Measurements from ENCODE around the gene PSMA5.

PSMA5 gene

DNA sequence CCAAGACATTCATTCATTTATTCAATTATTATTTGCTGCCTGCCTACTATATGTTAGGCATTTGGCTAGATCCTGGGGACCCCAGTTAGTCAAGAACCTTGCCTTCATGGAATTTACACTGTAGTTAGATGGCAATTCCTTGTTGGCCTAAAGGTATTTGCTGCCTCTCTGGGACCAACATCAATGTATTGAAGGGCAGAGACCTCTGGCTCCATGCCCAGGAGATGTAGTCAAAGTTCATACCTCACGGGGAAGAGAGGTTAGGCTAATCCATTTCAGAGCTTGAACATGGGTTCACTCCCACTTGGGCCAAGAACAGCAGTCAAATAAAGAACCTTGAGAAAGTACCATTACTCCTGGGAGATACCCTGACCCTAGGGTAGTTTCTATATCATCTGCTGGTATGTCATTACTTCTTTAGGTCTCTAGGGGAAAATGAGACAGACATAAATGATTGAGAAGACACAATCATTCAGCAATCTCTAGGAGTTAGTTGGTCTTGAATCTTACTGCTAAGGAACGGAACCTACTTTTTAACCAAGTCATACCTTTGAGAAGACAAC lies 60.5 kb downstream of the PSMA5 start:
- POLR2A ChIA-PET, result no interaction called here
- TF ChIP-seq, protein P1, sequence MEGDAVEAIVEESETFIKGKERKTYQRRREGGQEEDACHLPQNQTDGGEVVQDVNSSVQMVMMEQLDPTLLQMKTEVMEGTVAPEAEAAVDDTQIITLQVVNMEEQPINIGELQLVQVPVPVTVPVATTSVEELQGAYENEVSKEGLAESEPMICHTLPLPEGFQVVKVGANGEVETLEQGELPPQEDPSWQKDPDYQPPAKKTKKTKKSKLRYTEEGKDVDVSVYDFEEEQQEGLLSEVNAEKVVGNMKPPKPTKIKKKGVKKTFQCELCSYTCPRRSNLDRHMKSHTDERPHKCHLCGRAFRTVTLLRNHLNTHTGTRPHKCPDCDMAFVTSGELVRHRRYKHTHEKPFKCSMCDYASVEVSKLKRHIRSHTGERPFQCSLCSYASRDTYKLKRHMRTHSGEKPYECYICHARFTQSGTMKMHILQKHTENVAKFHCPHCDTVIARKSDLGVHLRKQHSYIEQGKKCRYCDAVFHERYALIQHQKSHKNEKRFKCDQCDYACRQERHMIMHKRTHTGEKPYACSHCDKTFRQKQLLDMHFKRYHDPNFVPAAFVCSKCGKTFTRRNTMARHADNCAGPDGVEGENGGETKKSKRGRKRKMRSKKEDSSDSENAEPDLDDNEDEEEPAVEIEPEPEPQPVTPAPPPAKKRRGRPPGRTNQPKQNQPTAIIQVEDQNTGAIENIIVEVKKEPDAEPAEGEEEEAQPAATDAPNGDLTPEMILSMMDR (IDR thresholded peaks at IDR 0.05; ENCODE audit: control extremely low read depth, extremely low read depth, low read depth, missing control alignments), result no peak
- CTCF ChIA-PET, result no interaction called here
- no peak for DNase-seq (ENCODE audit: extremely low spot score)

DNA sequence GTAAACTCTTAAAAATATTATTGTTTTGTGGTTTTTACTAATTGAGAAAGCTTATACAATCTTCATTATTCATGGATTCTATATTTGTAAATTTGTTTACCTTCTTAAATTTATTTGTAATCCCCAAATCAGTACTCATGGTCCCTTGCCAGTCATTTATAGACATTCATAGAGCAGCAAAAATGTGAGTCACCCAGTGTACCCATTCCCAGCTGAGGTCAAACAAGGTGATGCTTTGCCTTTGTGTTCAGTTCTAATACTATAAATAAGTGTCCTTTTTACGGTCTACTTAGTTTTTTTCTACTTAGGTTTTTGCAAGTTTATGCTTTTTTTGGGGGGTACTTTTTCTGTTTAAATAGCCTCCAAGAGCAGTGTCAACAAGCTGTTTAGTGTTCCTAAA lies 64.6 kb downstream of the PSMA5 start:
- no peak for DNase-seq (ENCODE audit: extremely low spot score)
- CTCF ChIA-PET, result interaction anchor here (1.4 kb wide), 1 partner anchor 10 kb away, joined by 4 read pairs; no protein-coding TSS in a partner anchor
- POLR2A ChIA-PET, result no interaction called here
- TF ChIP-seq, protein P1 (IDR thresholded peaks at IDR 0.05; ENCODE audit: control extremely low read depth, extremely low read depth, low read depth, missing control alignments), result no peak

DNA sequence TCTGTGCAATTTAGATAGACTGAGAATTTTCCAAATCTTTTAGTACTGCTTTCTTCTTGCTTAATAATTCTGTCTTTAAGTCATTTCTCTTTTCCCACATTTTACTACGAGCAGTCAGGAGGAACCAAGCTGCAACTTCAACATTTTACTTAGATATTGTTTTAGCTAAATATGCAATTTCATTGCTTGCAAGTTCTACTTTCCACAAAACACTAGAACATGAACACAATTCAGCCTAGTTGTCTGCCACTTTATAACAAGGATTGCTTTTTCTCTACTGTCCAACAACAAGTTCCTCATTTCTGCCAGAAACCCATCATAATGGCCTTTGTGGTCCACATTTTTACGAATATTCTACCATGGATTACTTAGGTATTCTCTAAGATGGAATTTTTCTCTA lies 65.2 kb downstream of the PSMA5 start:
- ChIA-PET CTCF (interaction anchor here (1.4 kb wide), 1 partner anchor 9 kb away, joined by 4 read pairs; no protein-coding TSS in a partner anchor), POLR2A (no interaction called here)
- TF ChIP-seq, protein P1 (IDR thresholded peaks at IDR 0.05; ENCODE audit: control extremely low read depth, extremely low read depth, low read depth, missing control alignments), result no peak
- DNase-seq (ENCODE audit: extremely low spot score), result no peak

DNA sequence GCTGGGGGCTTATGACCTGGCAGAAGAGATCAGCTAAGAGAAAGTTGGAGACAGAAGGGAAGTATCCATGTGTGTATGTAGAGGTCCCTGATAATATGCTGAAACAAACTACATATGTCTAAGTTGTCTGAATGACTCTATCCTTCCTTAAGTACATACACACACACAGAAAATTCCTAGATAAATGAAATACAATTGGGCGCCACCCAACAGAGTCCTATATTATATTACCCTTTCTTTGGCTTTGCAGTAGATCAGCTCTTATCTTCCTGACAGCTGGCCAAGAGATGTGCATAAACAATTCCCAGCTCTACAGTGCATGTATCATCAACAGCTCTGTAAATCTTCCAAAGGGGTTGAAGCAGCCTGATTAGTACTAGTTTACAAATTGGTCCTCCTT lies 68.6 kb downstream of the PSMA5 start:
- CTCF ChIA-PET, result interaction anchor here (0.8 to 2.0 kb wide), 5 partner anchors 18 to 175 kb away, joined by 3 to 6 read pairs (median 3); no protein-coding TSS in a partner anchor
- no peak for DNase-seq (ENCODE audit: extremely low spot score)
- POLR2A ChIA-PET, result no interaction called here
- TF ChIP-seq, protein P1 (IDR thresholded peaks at IDR 0.05; ENCODE audit: control extremely low read depth, extremely low read depth, low read depth, missing control alignments), result no peak

DNA sequence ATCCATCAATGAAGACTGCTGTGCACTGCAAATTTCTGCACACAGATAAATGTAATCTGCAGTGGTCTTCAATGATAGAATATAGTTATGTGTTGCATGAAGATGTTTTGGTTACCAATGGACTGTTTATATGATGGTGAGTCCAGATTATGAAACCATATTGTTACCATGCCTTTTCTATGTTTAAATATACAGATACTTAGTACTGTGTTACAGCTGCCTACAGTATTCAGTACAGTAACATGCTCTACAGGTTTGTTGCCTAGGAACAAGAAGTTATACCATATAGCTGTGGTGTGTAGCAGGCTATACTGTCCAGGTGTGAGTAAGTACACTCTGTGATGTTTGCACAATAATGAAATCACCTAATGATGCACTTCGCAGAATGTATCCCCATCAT lies 69.3 kb downstream of the PSMA5 start:
- TF ChIP-seq, protein P1 (IDR thresholded peaks at IDR 0.05; ENCODE audit: control extremely low read depth, extremely low read depth, low read depth, missing control alignments), result no peak
- ChIA-PET POLR2A (no interaction called here), CTCF (interaction anchor here (1.3 to 2.0 kb wide), 4 partner anchors 18 to 175 kb away, joined by 3 to 6 read pairs (median 4); no protein-coding TSS in a partner anchor)
- DNase-seq (ENCODE audit: extremely low spot score), result no peak

DNA sequence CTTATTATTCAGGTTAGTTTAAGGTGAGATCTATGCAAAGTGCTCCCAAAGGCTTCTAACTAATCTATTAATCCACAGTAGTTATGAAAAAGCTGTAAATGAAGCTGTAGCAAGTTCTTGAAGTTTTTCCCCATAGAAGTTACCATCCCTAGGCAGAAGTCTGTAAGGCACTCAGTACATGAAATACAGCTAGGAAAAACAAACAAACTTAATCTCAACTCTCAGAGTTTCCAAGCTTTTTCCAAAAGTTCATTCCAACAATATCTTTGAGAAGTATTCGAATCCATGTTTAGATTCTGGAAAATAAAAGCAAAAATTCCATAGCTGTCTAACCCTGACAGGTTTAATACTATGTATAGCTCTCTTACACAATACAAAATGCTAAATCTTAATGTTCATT lies 69.7 kb downstream of the PSMA5 start:
- no peak for DNase-seq (ENCODE audit: extremely low spot score)
- CTCF ChIA-PET, result interaction anchor here (1.6 to 2.0 kb wide), 3 partner anchors 17 to 176 kb away, joined by 3 to 6 read pairs (median 4); no protein-coding TSS in a partner anchor
- TF ChIP-seq, protein P1 (IDR thresholded peaks at IDR 0.05; ENCODE audit: control extremely low read depth, extremely low read depth, low read depth, missing control alignments), result no peak
- POLR2A ChIA-PET, result no interaction called here

All from GM10248 (cell line).